ENCODE data around the gene SPTA1.

DNA sequence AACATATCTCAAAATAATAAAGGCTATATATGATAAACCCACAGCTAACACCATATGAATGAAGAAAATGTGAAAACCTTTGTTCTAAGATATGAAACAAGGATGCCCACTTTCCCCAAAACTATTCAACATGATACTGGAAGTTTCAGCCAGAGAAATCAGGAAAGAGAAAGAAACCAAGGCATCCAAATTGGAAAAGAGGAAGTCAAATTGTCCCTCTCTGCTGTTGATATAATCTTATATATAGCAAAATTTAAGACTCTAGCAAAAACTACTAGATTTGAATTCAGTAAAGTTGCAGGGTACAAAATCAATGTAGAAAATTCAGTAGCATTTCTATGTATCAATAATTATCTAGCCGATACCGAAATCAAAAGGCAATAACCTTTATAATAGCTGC lies 85.8 kb downstream of the SPTA1 start:
- TF ChIP-seq EZH2 (IDR thresholded peaks at IDR 0.05; ENCODE audit: borderline replicate concordance, low read length), result no peak
- TF ChIP-seq, protein P1, sequence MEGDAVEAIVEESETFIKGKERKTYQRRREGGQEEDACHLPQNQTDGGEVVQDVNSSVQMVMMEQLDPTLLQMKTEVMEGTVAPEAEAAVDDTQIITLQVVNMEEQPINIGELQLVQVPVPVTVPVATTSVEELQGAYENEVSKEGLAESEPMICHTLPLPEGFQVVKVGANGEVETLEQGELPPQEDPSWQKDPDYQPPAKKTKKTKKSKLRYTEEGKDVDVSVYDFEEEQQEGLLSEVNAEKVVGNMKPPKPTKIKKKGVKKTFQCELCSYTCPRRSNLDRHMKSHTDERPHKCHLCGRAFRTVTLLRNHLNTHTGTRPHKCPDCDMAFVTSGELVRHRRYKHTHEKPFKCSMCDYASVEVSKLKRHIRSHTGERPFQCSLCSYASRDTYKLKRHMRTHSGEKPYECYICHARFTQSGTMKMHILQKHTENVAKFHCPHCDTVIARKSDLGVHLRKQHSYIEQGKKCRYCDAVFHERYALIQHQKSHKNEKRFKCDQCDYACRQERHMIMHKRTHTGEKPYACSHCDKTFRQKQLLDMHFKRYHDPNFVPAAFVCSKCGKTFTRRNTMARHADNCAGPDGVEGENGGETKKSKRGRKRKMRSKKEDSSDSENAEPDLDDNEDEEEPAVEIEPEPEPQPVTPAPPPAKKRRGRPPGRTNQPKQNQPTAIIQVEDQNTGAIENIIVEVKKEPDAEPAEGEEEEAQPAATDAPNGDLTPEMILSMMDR (conservative IDR thresholded peaks at IDR 0.05 in 1 of 2, IDR thresholded peaks at IDR 0.05 in 1 of 2; ENCODE audit: extremely low read depth in 1 of 2, insufficient read depth in 1 of 2, low read depth in 1 of 2, low read length in 2 of 2), result no peak

Data from mammary epithelial cell (primary cell).